ENCODE results near the gene RAP1A. TPM values are rescaled to one million over a fixed set of nuclear protein-coding genes. Genes with fewer than 3 reads are reported as not detected.

Gene RAP1A
- total and polyA plus RNA-seq, 2 donors (not counting 3 experiments of a cell fraction or from before 2014, with no cell fraction given) = 17.8 to 56.4 TPM

DNA sequence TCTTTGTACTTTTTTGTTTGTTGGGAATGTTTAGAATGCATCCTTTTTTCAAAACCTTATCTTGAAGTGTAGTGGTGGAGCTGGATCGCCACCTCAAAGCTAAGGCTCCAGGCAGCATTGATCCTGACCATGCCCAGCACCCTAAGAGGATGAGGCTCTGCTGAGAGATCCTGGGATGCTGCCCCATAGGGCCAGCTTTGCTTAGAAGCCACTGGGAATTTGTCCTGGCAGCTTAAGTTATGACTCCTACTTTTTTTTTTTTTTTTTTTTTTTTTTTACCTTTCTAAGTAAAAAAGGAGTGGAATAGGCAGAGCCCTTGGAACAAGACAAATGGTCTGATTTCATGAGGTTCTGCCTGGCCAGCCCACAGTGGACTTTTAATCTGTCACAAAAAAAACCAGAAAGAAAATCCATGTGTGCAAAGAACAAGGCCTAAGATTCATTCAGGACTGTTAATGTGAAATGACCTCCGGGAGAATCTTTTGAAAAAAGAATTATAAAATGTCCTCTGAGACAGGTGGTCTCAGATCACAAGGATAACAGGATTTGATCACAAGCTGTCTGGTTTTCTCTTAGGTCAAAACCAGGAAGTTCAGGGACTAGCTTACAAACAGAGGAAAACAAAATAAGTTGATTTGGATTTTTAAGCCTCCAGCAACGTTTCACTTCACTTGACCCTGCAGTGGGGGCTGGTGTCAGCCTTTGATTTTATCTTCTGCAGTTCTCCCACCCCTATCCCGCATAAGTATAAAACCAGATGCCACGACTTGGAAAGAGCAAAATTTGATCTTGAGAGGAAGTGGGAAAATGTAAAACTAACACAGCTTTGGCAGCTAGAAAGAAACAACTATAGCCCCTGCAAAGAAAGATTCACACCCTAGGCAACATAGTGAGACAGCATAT, 25.9 kb upstream of the RAP1A start:
- ChIA-PET CTCF (interaction anchor here (0.6 to 2.0 kb wide), 11 partner anchors 8 to 86 kb away, joined by 3 to 12 read pairs (median 4); partner anchors contain the start of gene RAP1A), POLR2A (interaction anchor here (0.7 to 1.3 kb wide), 2 partner anchors 12 to 86 kb away, joined by 4 read pairs; no protein-coding TSS in a partner anchor)
- no peak overlapping the region for H3K4me3 ChIP-seq (replicated peaks in 1 of 3; ENCODE audit: insufficient read depth in 1 of 3, low read depth in 1 of 3, low read length in 3 of 3)
- peaks cover 15% of the 10 kb centered on the region for H3K4me1 ChIP-seq (ENCODE audit: control insufficient read depth, extremely low read depth, insufficient read depth, low read length)
- H2AFZ ChIP-seq (ENCODE audit: low read depth, low read length) = no peak overlapping the region
- dilution Hi-C loops (cut with MboI; ENCODE audit: extremely low pct_ligation_motif_present, low sequenced_read_pairs) (no loop called here), intact Hi-C loops (cut with micrococcal nuclease) (loop anchor here (2.0 kb wide), 1 partner anchor 85 kb away; no protein-coding TSS in a partner anchor)
- no peaks in the 10 kb centered on the region for H3K9me1 ChIP-seq (replicated peaks; ENCODE audit: control insufficient read depth, extremely low read depth, insufficient read depth, low read length)
- TF ChIP-seq GATA2 (IDR thresholded peaks at IDR 0.05; ENCODE audit: insufficient read depth, insufficient read length, low read depth, low read length) (no peak), EZH2 (IDR thresholded peaks at IDR 0.05; ENCODE audit: borderline replicate concordance, low read depth, low read length, severe bottlenecking) (no peak), POLR2AphosphoS5 (IDR thresholded peaks at IDR 0.05; ENCODE audit: insufficient read depth, low read depth, low read length) (no peak), POLR2A (IDR thresholded peaks at IDR 0.05; ENCODE audit: low read depth, low read length) (no peak), JUN (IDR thresholded peaks at IDR 0.05; ENCODE audit: borderline replicate concordance, insufficient read depth, insufficient read length, low read depth) (no peak), MYC (IDR thresholded peaks at IDR 0.05; ENCODE audit: low read depth, low read length) (no peak), FOS (IDR thresholded peaks at IDR 0.05; ENCODE audit: borderline replicate concordance, insufficient read depth, low read length) (no peak)
- TF ChIP-seq, protein P1, sequence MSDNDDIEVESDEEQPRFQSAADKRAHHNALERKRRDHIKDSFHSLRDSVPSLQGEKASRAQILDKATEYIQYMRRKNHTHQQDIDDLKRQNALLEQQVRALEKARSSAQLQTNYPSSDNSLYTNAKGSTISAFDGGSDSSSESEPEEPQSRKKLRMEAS (IDR thresholded peaks at IDR 0.05; ENCODE audit: insufficient read depth, insufficient read length) = no peak
- TF ChIP-seq, protein P2, sequence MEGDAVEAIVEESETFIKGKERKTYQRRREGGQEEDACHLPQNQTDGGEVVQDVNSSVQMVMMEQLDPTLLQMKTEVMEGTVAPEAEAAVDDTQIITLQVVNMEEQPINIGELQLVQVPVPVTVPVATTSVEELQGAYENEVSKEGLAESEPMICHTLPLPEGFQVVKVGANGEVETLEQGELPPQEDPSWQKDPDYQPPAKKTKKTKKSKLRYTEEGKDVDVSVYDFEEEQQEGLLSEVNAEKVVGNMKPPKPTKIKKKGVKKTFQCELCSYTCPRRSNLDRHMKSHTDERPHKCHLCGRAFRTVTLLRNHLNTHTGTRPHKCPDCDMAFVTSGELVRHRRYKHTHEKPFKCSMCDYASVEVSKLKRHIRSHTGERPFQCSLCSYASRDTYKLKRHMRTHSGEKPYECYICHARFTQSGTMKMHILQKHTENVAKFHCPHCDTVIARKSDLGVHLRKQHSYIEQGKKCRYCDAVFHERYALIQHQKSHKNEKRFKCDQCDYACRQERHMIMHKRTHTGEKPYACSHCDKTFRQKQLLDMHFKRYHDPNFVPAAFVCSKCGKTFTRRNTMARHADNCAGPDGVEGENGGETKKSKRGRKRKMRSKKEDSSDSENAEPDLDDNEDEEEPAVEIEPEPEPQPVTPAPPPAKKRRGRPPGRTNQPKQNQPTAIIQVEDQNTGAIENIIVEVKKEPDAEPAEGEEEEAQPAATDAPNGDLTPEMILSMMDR (IDR thresholded peaks at IDR 0.05; ENCODE audit: extremely low read depth in 1 of 2, insufficient read depth in 1 of 2, low read depth in 1 of 2, low read length in 2 of 2) = no peak
- H3K9me3 ChIP-seq (replicated peaks; ENCODE audit: control insufficient read depth, insufficient read depth, low read length) = no peaks in the 10 kb centered on the region
- H3K27ac ChIP-seq (ENCODE audit: insufficient read depth, low read depth, low read length) = no peak overlapping the region
- no peaks in the 10 kb centered on the region for H3K36me3 ChIP-seq (ENCODE audit: control insufficient read depth in 2 of 2, extremely low read depth in 1 of 2, insufficient read depth in 2 of 2, low read length in 2 of 2)
- BruUV-seq (replicated peaks) = no TSS peak
- H3K9ac ChIP-seq (replicated peaks; ENCODE audit: extremely low read depth, insufficient read depth, low read length) = no peak overlapping the region
- peak overlapping the region; percentile 53 for H3K4me2 ChIP-seq (ENCODE audit: insufficient read depth, low read length)
- H3K27me3 ChIP-seq (ENCODE audit: control insufficient read depth in 2 of 2, insufficient read depth in 2 of 2, low read length in 2 of 2) = peaks cover 2 to 3% of the 10 kb centered on the region in 2 experiments
- FAIRE-seq = no peak
- peak; percentile 4 for DNase-seq (ENCODE audit: low read depth, low spot score)
- no peaks in the 10 kb centered on the region for H4K20me1 ChIP-seq (replicated peaks; ENCODE audit: control insufficient read depth, extremely low read depth, insufficient read depth, low read length)
- no peaks in the 10 kb centered on the region for H3K79me2 ChIP-seq (ENCODE audit: control insufficient read depth, insufficient read depth, low read length)
